ENCODE results near the gene ZNF148.
A peak's percentile ranks its signal among the peaks of the same experiment; 100 is the strongest.

The ZNF148 gene

DNA sequence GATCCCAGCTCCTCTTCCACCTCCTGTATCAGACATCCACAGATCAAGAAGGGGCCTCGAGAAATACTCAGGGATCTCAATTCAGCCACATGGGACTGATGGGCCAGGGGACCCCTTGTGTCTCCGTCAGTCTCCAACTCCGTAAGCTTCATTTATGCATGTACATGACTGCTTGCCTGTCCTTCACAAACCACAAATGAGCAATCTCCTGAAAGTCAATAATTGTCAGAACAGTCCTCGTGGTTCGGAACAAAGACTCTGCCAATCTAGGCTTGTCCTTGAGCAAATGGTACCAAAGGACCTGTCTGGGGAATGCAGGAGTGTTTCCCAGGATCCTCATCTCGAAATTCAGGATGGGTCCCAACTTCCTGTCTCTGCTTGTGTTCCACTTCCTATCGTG is 183.4 kb downstream of the ZNF148 start:
- ATAC-seq (no peak), DNase-seq (no peak)
- peaks cover 19% of the 10 kb centered on the region for H3K27me3 Mint-ChIP-seq

DNA sequence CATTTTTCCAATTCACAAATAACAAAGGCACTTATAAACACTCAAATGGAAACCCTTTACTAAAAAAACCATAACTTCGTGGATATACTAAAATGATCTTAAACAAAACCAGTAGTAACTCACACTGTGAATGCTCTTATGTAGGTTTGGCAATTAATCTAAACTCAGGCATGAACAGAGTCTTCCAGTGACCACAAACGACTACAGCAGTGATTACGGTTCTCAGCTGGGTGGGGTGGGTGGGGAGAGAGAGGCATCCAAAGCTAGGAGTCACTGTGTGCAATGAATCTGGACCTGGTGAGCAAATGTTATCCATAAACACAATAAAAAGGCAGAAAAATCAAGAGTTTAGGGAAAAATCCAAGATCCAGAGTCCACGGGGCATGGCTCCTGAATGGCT is 183.9 kb downstream of the ZNF148 start:
- ATAC-seq (no peak), DNase-seq (no peak)
- Mint-ChIP-seq H3K27ac (no peak overlapping the region), H3K4me3 (no peak overlapping the region), H3K27me3 (peaks cover 19% of the 10 kb centered on the region), H3K4me1 (peaks cover 13% of the 10 kb centered on the region), H3K9me3 (no peaks in the 10 kb centered on the region)

More for the DNA sequence above, 183.4 kb downstream of the ZNF148 start:
- Mint-ChIP-seq H3K4me3 (no peak overlapping the region), H3K9me3 (no peaks in the 10 kb centered on the region), H3K4me1 (peaks cover 13% of the 10 kb centered on the region), H3K27ac (no peak overlapping the region)

DNA sequence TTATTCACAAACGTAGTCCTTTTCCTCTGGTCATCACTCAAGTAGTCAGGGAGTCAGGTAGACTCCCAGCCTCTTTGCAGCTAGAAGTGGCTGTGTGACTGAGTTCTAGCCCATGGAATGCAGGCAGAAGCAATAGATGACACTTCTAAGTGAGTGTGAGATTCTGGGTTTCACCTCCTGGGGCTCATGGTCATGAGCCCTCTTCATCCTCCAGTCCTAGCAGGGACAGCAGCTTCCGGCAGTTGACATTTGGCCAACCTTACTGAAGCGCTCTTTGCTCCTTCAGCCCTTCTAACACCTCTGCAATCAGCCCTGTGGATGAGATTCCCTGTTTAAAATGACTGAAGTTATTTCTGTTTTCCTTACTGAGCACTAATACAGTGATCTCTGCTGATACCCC is 184.3 kb downstream of the ZNF148 start:
- Mint-ChIP-seq H3K9me3 (no peaks in the 10 kb centered on the region), H3K27ac (no peak overlapping the region), H3K4me3 (no peak overlapping the region), H3K27me3 (peaks cover 19% of the 10 kb centered on the region), H3K4me1 (peaks cover 13% of the 10 kb centered on the region)
- ATAC-seq: no peak
- no peak for DNase-seq

DNA sequence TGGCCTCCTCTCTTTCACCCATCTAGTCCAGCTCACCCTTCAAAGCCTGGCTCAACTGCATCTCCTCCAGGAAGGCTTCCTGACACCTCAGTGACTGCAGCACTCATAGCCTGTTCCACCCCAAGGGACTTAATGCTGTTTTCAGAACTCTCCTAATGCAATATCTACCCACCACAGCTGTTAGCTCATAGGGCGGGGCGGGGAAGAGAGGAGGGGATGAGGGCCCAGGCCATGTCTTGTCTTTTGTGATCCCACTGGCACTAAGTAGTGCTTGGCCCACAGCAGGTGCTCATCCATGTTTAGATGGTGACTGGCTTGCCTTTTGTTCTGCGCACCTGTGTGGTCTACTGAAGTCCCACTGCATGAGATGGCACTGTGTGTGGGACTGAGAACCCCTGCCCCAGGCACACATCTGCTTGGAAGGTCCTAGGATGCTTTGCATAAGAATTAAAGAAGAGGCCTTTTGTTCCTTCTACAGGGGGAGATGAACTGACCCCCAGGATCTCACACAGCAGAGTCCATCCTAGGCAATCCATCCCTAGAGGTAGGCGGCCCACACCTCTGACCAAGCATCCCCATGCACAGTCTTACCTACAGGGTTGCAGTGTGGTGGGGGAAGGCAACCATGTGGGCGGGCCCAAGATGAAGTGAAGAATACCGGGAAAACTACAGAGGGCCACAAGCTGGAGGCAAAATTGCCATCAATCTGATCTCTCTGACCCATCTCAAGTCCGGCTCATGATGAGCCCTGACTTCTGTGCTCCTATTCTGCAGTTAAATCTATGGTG is 185.6 kb downstream of the ZNF148 start:
- no peak for DNase-seq
- no peak for ATAC-seq
- Mint-ChIP-seq H3K27ac (no peak overlapping the region), H3K4me3 (no peak overlapping the region), H3K9me3 (no peaks in the 10 kb centered on the region), H3K27me3 (peaks cover 19% of the 10 kb centered on the region), H3K4me1 (peaks cover 5% of the 10 kb centered on the region)

DNA sequence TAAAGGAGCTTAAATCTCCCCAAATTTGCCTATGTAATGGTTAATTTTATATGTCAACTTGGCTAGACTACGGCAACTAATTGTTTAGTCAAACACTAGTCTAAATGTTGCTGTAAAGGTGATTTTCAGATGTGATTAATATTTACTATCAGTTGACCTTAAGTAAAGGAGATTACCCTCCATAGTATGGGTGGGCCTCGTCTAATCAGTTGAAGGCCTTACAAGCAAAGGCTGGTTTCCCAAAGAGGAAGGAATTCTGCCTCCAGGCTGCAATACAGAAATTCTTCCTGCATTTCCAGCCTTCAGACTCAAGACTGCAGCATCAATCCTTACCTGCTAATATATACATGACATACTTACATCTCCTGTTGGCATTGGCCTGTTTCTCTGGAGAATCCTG is 186.2 kb downstream of the ZNF148 start:
- Mint-ChIP-seq H3K4me3 (no peak overlapping the region), H3K27ac (no peak overlapping the region), H3K9me3 (no peaks in the 10 kb centered on the region), H3K4me1 (peaks cover 5% of the 10 kb centered on the region), H3K27me3 (peaks cover 19% of the 10 kb centered on the region)
- no peak for ATAC-seq
- no peak for DNase-seq

DNA sequence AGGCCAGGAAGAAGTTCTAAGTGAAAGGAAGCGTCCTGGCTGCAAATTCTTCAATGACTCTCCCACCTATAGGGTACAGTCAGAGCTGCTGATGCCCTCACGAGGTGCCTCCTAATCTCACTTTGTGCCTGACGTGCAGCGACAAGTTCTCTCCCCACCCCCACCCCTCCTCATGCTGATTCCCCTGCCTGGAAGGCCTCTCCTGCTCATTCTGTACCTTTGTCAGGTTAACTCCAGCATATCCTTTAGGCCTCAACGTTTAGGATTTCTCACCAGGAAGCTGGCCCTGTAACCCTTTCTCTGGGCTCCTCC is 187.6 kb downstream of the ZNF148 start:
- H3K4me3 Mint-ChIP-seq: no peak overlapping the region
- H3K27ac Mint-ChIP-seq: no peak overlapping the region
- H3K27me3 Mint-ChIP-seq: peaks cover 7% of the 10 kb centered on the region
- peaks cover 5% of the 10 kb centered on the region for H3K4me1 Mint-ChIP-seq
- DNase-seq (no peak), ATAC-seq (no peak)
- no peaks in the 10 kb centered on the region for H3K9me3 Mint-ChIP-seq

DNA sequence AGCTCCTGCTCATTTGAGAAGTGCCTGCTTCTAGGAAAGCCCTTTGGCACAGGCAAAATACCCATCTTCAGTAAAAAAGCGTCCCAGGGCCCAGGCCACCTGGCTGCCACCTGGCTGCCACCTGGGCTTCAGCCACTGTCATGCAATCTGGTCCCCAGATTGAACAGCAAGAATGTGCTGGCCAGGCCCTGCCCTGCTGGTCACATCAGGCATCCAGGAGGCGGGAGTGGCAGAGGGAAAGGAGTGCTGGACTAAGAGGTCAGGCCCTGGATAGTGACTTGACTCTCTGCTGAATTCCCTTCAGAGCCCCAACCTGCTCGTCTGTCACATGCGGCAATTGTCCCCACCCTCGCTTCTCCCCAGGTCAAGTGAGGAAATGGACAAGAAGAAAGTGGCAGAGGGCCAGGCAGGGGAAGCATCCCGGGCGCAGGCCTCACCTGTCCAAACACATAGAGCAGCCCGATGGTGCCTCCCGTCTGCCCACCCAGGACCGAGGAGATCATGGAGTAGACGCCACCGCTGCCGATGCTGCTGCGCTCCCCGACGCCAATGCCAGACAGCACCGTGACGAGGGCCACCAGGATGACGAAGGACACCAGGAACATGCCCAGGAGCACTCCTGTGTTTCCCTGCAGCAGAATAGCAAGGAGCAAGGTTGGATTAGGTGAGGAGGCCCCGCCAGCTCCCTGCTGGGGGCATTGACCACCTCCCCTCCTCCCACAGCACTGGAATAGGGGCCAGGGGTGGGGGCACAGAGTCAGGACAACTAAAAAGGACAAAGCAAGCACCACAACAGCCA is 188.1 kb downstream of the ZNF148 start:
- no peak overlapping the region for H3K4me3 Mint-ChIP-seq
- ATAC-seq (no peak), DNase-seq (no peak)
- no peaks in the 10 kb centered on the region for H3K9me3 Mint-ChIP-seq
- no peak overlapping the region for H3K27ac Mint-ChIP-seq
- peaks cover 4% of the 10 kb centered on the region for H3K4me1 Mint-ChIP-seq
- peaks cover 5% of the 10 kb centered on the region for H3K27me3 Mint-ChIP-seq

DNA sequence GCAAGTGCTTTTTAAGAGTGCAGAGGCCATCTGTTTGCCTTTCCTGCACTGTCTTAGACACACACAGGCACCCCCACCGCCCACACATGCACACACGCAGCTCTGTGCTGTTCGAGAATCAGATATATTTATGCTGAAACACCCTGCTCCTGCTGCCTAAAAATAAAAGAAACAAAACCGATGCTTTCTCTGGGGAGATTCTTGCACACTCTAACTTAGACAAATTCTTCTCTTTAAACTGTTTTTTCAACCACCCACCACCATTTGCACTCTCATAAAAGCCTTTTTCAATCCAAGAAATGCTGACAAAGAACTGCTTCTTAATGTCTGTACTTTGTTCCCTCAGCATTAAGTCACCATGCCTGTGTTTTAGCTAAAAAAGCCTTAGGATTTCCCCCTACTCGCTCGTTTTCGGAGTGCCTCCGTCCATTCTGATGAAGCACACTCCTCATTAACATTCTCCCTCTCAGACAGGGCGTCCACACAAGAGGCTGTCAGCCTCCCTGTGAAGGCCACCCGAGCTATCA is 188.8 kb downstream of the ZNF148 start:
- DNase-seq: no peak
- Mint-ChIP-seq H3K4me1 (no peaks in the 10 kb centered on the region), H3K27me3 (no peaks in the 10 kb centered on the region), H3K4me3 (no peak overlapping the region), H3K27ac (peak overlapping the region in 1 of 2 donors; percentile 5), H3K9me3 (no peaks in the 10 kb centered on the region)
- no peak for ATAC-seq

DNA sequence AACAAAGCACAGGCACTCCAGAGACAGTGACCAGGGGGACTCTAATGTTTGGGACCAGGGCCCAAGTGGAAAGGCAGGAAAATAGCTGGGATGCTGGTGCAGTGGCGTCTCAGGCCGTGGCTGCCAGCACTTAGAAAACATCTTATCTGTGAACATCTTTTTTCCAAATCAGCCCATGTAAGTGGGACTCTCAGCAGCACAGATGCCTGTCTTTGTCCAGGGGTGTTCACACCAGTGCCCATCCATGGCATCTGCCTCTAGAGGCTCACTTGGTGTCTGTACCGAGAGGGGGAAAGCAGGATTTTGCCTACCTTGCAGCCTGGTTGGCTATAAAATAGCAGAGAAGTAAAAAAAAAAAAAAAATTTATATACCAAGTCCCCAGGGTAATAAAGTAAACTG is 189.3 kb downstream of the ZNF148 start:
- no peak overlapping the region for H3K4me3 Mint-ChIP-seq
- H3K4me1 Mint-ChIP-seq: no peaks in the 10 kb centered on the region
- no peak overlapping the region for H3K27ac Mint-ChIP-seq
- DNase-seq: no peak
- no peaks in the 10 kb centered on the region for H3K9me3 Mint-ChIP-seq
- no peaks in the 10 kb centered on the region for H3K27me3 Mint-ChIP-seq
- no peak for ATAC-seq

DNA sequence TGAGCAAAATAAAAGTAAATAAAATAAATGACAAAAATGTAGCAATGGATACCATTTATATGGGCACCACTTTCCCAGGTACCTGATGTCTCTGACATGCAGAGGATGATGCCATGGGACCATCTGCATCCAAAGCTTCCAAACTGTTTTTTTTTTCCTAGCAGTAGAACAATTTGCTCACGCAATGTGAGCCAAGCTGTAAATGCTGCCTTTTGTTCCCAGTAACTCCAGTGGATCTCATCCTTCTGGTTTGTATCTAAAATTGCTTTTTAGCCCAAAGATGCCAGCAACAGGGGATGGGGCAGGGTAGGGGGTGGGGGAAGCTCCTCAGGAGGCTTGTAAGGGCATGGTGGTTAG is 195.3 kb downstream of the ZNF148 start:
- H3K4me3 Mint-ChIP-seq: no peak overlapping the region
- H3K27me3 Mint-ChIP-seq: no peaks in the 10 kb centered on the region
- peaks cover 6% of the 10 kb centered on the region for H3K4me1 Mint-ChIP-seq
- ATAC-seq (no peak), DNase-seq (no peak)
- H3K9me3 Mint-ChIP-seq: no peaks in the 10 kb centered on the region
- no peak overlapping the region for H3K27ac Mint-ChIP-seq

DNA sequence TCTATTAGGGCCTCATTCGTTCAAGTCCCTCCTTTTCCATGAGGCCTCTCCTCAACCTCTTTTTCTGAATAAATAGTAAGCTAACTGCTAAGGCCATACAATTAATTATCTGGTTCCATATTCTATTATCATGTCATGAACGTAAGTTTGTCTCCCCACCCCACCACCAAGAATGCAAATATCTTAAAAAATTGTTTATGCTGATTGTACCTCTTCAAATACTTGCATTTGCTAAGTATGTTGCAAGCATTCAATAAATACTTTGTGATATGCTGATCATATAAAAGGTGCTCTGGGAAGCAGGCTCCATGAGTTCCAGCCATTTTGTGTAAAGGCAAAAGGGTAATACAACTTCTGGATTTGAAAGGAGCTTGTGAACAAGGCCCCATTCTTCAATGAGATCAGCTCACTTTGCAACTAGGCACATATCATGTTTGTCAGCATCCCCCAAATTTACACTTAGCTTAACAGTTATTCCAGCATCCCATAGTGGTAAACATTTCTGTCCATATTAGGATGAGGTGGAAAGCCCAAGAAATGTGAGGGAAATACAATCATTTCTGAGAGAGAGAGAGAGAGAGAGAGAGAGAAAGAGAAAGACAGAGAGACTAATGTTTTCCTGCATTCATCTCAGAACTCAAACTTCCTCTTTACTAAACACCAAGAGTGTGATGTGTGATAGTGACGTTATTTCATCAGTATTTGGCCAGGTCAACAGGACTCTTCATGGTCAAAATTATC is 195.8 kb downstream of the ZNF148 start:
- Mint-ChIP-seq H3K27me3 (no peaks in the 10 kb centered on the region), H3K4me3 (no peak overlapping the region), H3K27ac (no peak overlapping the region), H3K9me3 (peaks cover 0 to 5% of the 10 kb centered on the region in 2 donors), H3K4me1 (peaks cover 6% of the 10 kb centered on the region)
- DNase-seq (no peak), ATAC-seq (no peak)

DNA sequence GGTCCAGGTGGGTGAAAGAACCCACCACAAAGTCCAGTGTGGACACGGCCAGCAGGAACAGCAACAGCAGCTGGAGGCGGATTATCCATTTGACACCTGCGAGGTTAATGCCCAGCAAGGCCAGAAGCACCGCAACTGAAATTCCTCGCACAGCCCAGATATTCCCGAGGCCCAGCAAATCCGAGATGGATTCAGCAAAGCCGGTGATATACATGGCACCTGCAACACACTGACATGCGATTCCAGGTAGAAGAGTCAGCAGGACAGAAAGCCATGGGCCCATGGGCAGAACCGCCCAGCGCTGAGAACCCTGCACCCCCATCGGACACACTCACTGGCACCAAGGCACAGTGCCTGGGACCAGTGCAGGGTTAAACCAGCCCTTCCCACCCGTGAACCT is 197.4 kb downstream of the ZNF148 start:
- DNase-seq (no peak), ATAC-seq (no peak)
- no peaks in the 10 kb centered on the region for H3K27me3 Mint-ChIP-seq
- H3K4me1 Mint-ChIP-seq: peaks cover 6% of the 10 kb centered on the region
- no peak overlapping the region for H3K4me3 Mint-ChIP-seq
- peaks cover 13 to 20% of the 10 kb centered on the region in 2 donors for H3K9me3 Mint-ChIP-seq
- no peak overlapping the region for H3K27ac Mint-ChIP-seq
